Measurements from ENCODE around the gene COL1A2. TPM values are rescaled to one million over a fixed set of nuclear protein-coding genes. Genes with fewer than 3 reads are reported as not detected.

The COL1A2 gene
- total RNA-seq, 1 donor from 2014 or later: 11.2 TPM

DNA sequence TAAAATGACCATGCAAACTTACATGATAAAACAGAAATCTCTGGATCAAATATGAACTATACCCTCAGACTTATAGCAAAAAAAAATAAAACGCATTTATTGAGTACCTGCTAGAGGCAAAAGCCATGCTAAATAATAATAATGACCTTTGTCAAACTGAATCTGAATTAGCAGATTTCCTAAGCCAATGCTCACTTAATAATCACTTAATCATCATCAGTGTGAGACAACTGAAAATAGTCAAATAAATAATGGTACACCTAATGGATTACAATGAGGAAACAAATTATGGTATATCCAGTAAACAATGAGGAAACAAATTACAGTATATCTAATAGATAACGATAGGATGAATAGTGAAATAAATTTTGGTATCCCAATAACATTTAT, 37.6 kb downstream of the COL1A2 start:
- Histone ChIP-seq H3K27me3 (ENCODE audit: control insufficient read depth, insufficient read depth, low read length) (no peaks in the 10 kb centered on the region), H3K36me3 (ENCODE audit: control insufficient read depth, insufficient read depth, low read length) (no peaks in the 10 kb centered on the region), H3K4me3 (ENCODE audit: low read depth, low read length) (no peak overlapping the region)
- TF ChIP-seq, protein P1, sequence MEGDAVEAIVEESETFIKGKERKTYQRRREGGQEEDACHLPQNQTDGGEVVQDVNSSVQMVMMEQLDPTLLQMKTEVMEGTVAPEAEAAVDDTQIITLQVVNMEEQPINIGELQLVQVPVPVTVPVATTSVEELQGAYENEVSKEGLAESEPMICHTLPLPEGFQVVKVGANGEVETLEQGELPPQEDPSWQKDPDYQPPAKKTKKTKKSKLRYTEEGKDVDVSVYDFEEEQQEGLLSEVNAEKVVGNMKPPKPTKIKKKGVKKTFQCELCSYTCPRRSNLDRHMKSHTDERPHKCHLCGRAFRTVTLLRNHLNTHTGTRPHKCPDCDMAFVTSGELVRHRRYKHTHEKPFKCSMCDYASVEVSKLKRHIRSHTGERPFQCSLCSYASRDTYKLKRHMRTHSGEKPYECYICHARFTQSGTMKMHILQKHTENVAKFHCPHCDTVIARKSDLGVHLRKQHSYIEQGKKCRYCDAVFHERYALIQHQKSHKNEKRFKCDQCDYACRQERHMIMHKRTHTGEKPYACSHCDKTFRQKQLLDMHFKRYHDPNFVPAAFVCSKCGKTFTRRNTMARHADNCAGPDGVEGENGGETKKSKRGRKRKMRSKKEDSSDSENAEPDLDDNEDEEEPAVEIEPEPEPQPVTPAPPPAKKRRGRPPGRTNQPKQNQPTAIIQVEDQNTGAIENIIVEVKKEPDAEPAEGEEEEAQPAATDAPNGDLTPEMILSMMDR (IDR thresholded peaks at IDR 0.05; ENCODE audit: insufficient read depth, low read length, poor library complexity, severe bottlenecking): no peak
- no peak for DNase-seq (ENCODE audit: low read depth)

DNA sequence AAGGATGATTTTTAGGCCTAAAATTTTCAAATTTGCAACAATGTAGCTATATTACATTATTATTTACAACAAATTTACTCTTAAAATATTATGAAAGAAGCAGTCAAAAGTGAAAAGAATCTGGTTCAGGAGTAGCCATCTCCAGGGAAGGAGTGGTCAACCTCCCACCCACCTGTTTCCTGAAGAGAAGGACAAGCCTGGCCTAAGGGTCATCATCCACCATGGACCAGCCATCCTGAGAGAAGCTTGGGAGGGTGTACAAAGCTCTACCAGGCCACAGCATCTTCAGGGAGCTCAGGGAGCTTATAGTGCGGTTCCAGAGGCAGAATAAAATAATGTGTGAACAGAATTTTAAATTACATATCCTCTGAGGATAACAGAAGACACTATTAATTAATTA, 38.1 kb downstream of the COL1A2 start:
- TF ChIP-seq, protein P1 (IDR thresholded peaks at IDR 0.05; ENCODE audit: insufficient read depth, low read length, poor library complexity, severe bottlenecking): no peak
- Histone ChIP-seq H3K36me3 (ENCODE audit: control insufficient read depth, insufficient read depth, low read length) (no peaks in the 10 kb centered on the region), H3K27me3 (ENCODE audit: control insufficient read depth, insufficient read depth, low read length) (no peaks in the 10 kb centered on the region), H3K4me3 (ENCODE audit: low read depth, low read length) (no peak overlapping the region)
- DNase-seq (ENCODE audit: low read depth): no peak

DNA sequence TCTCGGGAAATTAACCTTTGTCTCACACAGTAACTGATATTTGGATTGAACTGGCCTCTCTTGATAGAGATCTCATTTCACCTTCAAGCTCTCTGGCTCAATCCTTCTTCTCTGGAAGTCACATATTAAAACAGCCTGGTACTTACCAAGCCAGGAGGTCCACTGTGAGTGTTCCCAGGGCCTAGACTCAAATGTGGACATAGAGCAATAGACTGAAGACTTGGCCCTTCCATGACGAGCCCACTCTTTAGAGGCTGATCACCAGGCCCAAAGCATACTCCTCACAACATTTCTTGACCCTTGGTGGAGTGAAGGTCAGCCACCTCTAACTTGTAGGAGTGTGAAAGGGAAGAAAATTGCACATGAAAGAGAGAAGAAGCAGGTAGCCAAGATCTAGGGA, 38.5 kb downstream of the COL1A2 start:
- DNase-seq (ENCODE audit: low read depth): no peak
- Histone ChIP-seq H3K4me3 (ENCODE audit: low read depth, low read length) (no peak overlapping the region), H3K27me3 (ENCODE audit: control insufficient read depth, insufficient read depth, low read length) (no peaks in the 10 kb centered on the region), H3K36me3 (ENCODE audit: control insufficient read depth, insufficient read depth, low read length) (no peaks in the 10 kb centered on the region)
- TF ChIP-seq, protein P1 (IDR thresholded peaks at IDR 0.05; ENCODE audit: insufficient read depth, low read length, poor library complexity, severe bottlenecking): no peak

DNA sequence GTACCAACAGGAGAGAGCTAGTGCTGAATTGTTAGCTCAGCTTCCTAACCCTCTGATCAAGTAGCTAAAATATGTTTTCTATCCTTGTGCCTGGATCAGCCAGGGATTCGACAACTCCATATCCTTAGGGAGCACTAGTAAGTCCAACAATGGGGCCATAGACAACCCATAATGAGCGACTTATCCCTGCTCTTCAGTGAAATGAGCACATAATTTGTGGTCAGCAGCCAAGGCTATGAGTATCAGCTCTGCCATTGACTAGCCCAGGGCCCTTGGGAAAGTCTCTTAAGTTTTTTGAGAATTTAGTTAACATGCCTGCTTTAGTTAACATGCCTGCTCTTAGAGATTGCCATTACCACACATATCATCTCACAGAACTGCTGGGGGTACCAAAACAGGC, 39.3 kb downstream of the COL1A2 start:
- TF ChIP-seq, protein P1 (IDR thresholded peaks at IDR 0.05; ENCODE audit: insufficient read depth, low read length, poor library complexity, severe bottlenecking): no peak
- Histone ChIP-seq H3K4me3 (ENCODE audit: low read depth, low read length) (no peak overlapping the region), H3K36me3 (ENCODE audit: control insufficient read depth, insufficient read depth, low read length) (no peaks in the 10 kb centered on the region), H3K27me3 (ENCODE audit: control insufficient read depth, insufficient read depth, low read length) (no peaks in the 10 kb centered on the region)
- no peak for DNase-seq (ENCODE audit: low read depth)

DNA sequence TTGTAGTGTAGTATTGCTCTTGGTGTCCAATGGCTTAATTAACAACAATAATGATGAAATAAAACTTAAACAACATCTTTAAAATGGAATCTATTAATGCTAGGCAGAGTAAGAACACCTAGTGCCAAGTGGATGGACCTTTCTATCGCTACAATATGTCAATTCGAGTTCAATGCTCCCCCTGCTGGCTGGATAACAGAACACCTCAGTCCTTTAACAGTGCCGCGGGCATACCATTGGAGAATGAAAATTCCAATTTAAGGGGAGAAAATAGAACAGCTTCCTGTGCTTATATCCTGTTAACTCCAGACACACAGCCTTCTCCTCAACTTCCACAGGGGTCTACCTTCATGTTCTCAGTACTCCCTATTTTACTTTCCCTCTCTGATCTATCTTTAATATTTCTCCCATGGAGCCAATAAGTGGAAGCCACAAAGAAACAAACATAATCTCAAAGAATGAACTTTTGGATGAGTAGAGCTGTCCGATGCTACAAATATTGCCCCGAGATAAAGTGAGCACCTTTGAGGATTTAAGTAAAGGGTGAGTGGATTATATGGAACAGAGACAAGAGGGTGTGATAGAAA, 41.4 kb downstream of the COL1A2 start:
- Histone ChIP-seq H3K27me3 (ENCODE audit: control insufficient read depth, insufficient read depth, low read length) (no peaks in the 10 kb centered on the region), H3K36me3 (ENCODE audit: control insufficient read depth, insufficient read depth, low read length) (no peaks in the 10 kb centered on the region), H3K4me3 (ENCODE audit: low read depth, low read length) (no peak overlapping the region)
- TF ChIP-seq, protein P1 (IDR thresholded peaks at IDR 0.05; ENCODE audit: insufficient read depth, low read length, poor library complexity, severe bottlenecking): peak; percentile 84
- DNase-seq (ENCODE audit: low read depth): peak; percentile 10

DNA sequence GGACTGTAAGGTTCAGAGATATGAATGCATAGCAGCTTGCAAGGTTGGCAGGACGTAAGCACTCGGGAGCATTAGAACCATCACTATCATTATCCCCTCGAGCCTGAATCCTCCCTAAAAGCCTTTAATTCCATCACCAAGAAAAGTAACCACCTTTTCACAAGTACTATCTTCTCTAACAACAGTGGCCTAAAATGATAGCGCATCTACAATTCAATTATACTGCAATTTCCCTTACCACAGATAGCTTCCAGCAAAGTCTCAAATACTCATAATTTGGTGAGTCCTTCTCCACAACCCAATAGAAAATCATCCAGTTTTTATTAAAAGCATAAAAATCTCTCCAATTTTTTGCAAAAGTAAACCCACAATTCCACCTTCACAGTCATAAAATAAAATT, 42.0 kb downstream of the COL1A2 start:
- no peaks in the 10 kb centered on the region for H3K36me3 ChIP-seq (ENCODE audit: control insufficient read depth, insufficient read depth, low read length)
- no peaks in the 10 kb centered on the region for H3K27me3 ChIP-seq (ENCODE audit: control insufficient read depth, insufficient read depth, low read length)
- no peak overlapping the region for H3K4me3 ChIP-seq (ENCODE audit: low read depth, low read length)
- no peak for DNase-seq (ENCODE audit: low read depth)
- TF ChIP-seq, protein P1 (IDR thresholded peaks at IDR 0.05; ENCODE audit: insufficient read depth, low read length, poor library complexity, severe bottlenecking): no peak
